GM12878 (cell line): ENCODE results near the gene ARFGAP3.

Experiments used
- BRCA1 ChIP-seq: IDR thresholded peaks from 2 replicates; pipeline ENCODE4 v1.6.1; 2011; ENCODE audit warnings: low read depth, low read length, improper control_type of control experiment
- POLR2AphosphoS2 ChIP-seq: IDR thresholded peaks from 2 replicates; pipeline ENCODE4 v1.6.1; 2011; ENCODE audit warnings: low read depth, mild to moderate bottlenecking, low read length, improper control_type of control experiment, moderate library complexity

GRCh38 chr22:42770448-42770726 is 86.7 kb downstream of the ARFGAP3 start:
- TF ChIP-seq POLR2AphosphoS2 (no peak), BRCA1 (no peak)
